ENCODE data around the gene LHFPL6. TPM values are rescaled to one million over a fixed set of nuclear protein-coding genes. Genes with fewer than 3 reads are reported as not detected.

Gene LHFPL6
- total and polyA plus RNA-seq, 8 donors: 1.8 to 13.4 (median 7.1) TPM

DNA sequence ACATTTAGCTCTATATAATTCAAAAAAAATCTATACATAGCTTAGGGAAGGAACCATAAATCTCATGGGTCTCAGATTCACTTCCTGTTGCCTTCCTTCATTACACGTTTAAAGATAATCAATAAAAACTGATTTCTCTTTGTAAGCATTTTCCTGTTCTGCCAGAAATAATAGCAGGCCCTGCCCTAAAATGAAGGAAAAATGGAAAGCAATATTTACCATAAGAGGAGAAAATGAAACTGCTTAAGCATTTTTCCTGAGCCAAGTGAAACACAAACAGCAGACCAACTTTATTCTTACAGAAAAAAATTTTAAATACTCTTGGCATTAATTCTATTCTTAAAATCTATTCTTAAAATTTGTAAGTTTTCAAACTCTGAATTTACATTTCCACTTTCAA lies 4.0 kb downstream of the LHFPL6 start:
- H3K4me3 ChIP-seq: no peak overlapping the region
- 17 to 24% methylated on average over 1 of the region's 1 CpG for WGBS, 2 donors
- intact Hi-C loops (cut with DNase I): no loop called here

DNA sequence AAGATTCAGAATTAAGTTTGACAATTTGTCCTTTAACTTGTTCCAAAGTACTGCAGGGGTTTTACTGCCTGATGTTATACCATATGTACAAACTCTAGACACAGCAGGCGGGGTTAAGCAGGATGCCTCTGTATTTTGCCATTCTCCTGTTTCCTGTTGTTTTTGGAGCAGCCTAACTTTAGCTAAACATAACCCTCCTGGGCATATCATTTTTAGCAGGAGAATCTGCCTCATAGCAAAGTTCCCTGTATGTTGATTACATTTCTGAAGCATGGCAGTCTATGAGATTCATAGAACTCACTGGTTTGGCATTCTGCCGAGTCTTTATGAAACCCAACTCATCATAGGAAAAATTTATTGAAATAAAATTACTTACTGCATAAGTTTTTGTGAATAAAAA lies 5.2 kb downstream of the LHFPL6 start:
- peaks cover 0 to 15% (median 0%) of the 10 kb centered on the region in 4 donors for H3K27me3 ChIP-seq
- DNase-seq (no peak), ATAC-seq (no peak), FAIRE-seq (no peak)
- H3K9me3 ChIP-seq: no peaks in the 10 kb centered on the region
- H3K4me1 ChIP-seq: peaks cover 0 to 5% (median 0%) of the 10 kb centered on the region in 3 donors
- no peaks in the 10 kb centered on the region for H3K36me3 ChIP-seq
- TF ChIP-seq, protein P1, sequence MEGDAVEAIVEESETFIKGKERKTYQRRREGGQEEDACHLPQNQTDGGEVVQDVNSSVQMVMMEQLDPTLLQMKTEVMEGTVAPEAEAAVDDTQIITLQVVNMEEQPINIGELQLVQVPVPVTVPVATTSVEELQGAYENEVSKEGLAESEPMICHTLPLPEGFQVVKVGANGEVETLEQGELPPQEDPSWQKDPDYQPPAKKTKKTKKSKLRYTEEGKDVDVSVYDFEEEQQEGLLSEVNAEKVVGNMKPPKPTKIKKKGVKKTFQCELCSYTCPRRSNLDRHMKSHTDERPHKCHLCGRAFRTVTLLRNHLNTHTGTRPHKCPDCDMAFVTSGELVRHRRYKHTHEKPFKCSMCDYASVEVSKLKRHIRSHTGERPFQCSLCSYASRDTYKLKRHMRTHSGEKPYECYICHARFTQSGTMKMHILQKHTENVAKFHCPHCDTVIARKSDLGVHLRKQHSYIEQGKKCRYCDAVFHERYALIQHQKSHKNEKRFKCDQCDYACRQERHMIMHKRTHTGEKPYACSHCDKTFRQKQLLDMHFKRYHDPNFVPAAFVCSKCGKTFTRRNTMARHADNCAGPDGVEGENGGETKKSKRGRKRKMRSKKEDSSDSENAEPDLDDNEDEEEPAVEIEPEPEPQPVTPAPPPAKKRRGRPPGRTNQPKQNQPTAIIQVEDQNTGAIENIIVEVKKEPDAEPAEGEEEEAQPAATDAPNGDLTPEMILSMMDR (IDR thresholded peaks at IDR 0.05): no peak
- intact Hi-C loops (cut with DNase I): no loop called here
- 72 to 80% methylated on average over 2 of the region's 2 CpGs for WGBS, 2 donors
- no peak overlapping the region for H3K27ac ChIP-seq
- H3K4me3 ChIP-seq: no peak overlapping the region

More for the DNA sequence above, 4.0 kb downstream of the LHFPL6 start:
- peaks cover 0 to 15% (median 0%) of the 10 kb centered on the region in 4 donors for H3K27me3 ChIP-seq
- DNase-seq (no peak), ATAC-seq (no peak), FAIRE-seq (no peak)
- TF ChIP-seq, protein P1 (IDR thresholded peaks at IDR 0.05): no peak
- no peak overlapping the region for H3K27ac ChIP-seq
- H3K36me3 ChIP-seq: no peaks in the 10 kb centered on the region
- peaks cover 0 to 5% (median 0%) of the 10 kb centered on the region in 3 donors for H3K4me1 ChIP-seq
- no peaks in the 10 kb centered on the region for H3K9me3 ChIP-seq

DNA sequence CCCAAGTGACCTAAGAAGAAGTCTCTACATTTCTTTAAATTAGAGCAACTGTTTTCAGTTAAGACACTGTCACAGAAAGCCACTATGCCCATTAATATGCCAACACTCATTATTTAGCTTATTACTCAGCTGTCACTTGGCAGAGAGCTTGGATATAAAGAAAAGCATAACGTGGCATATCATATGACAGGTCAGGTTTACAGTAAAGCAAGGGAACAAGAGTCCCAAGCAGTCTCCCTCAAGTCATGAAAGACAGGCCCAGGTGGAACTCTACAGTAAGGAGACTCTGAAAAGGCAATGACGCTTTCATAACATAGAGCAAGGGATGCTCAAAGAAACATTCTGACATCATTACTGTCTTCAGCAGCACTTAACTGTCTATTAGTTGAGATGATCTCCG lies 6.3 kb downstream of the LHFPL6 start:
- no peak for ATAC-seq
- WGBS, 2 donors: 65 to 77% methylated on average over 3 of the region's 3 CpGs

DNA sequence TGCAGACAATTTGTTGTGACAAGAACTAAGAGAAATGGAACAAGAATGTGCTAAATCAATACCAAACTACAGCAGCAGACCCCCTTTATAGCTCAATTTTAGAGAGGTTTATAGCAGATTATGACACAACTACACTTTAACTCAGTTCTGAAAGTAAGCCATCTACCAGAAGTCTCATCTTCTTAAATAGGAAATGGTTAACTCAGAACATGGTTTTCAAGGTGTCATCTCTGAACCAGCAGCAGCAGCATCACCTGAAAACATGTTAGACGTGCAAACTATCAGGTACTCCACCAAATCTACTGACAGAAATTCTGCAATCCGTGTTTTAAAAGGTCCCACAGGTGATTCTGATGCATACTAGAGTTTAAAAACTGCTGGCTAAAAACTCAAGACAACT lies 6.8 kb downstream of the LHFPL6 start:
- DNase-seq (no peak), ATAC-seq (no peak), FAIRE-seq (no peak)
- Histone ChIP-seq H3K36me3 (no peaks in the 10 kb centered on the region), H3K4me1 (no peaks in the 10 kb centered on the region), H3K27me3 (peaks cover 0 to 15% (median 0%) of the 10 kb centered on the region in 4 donors), H3K4me3 (no peak overlapping the region), H3K27ac (no peak overlapping the region), H3K9me3 (no peaks in the 10 kb centered on the region)
- TF ChIP-seq, protein P1 (IDR thresholded peaks at IDR 0.05): no peak
- 48 to 50% methylated on average over 2 of the region's 2 CpGs for WGBS, 2 donors
- intact Hi-C loops (cut with DNase I): no loop called here

More for the DNA sequence above, 6.3 kb downstream of the LHFPL6 start:
- no peak for DNase-seq
- H3K27ac ChIP-seq: no peak overlapping the region
- no peaks in the 10 kb centered on the region for H3K9me3 ChIP-seq
- no peaks in the 10 kb centered on the region for H3K4me1 ChIP-seq
- intact Hi-C loops (cut with DNase I): no loop called here
- H3K4me3 ChIP-seq: no peak overlapping the region
- FAIRE-seq: no peak
- H3K36me3 ChIP-seq: no peaks in the 10 kb centered on the region
- TF ChIP-seq, protein P1 (IDR thresholded peaks at IDR 0.05): no peak
- peaks cover 0 to 15% (median 0%) of the 10 kb centered on the region in 4 donors for H3K27me3 ChIP-seq

DNA sequence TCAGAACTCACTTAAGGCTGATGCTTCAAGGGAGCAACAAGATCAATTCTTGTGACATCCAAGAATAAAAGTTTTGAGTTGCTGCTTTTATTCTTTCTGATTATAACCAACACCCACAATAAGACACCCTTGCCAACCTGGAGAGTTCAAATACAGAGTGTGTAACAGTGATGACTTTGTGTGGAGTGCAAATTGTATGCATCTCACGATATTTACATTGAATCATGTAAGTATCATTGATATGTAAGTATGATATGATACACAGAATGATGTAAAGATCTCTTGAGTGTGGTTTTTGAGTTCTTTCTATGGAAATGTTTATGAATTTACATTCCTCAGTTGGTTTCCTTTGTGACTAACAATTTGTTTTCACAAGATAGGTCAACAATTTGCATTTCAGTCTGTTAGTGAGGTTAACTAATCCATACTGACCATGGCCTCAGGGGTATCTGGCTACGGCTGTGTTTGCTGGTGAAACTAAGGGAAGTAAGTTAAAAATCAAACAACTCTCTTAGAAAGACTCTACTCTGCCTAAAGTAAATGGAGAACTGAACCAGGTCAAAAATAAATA lies 12.4 kb downstream of the LHFPL6 start:
- ATAC-seq (no peak), DNase-seq (no peak), FAIRE-seq (no peak)
- Histone ChIP-seq H3K36me3 (no peaks in the 10 kb centered on the region), H3K9me3 (no peaks in the 10 kb centered on the region), H3K4me1 (no peaks in the 10 kb centered on the region), H3K27me3 (no peaks in the 10 kb centered on the region), H3K4me3 (no peak overlapping the region), H3K27ac (no peak overlapping the region)
- 37 to 38% methylated on average over 2 of the region's 2 CpGs for WGBS, 2 donors
- intact Hi-C loops (cut with DNase I): no loop called here
- TF ChIP-seq, protein P1 (IDR thresholded peaks at IDR 0.05): no peak
